ENCODE measurements around the gene HAPSTR1.

DNA sequence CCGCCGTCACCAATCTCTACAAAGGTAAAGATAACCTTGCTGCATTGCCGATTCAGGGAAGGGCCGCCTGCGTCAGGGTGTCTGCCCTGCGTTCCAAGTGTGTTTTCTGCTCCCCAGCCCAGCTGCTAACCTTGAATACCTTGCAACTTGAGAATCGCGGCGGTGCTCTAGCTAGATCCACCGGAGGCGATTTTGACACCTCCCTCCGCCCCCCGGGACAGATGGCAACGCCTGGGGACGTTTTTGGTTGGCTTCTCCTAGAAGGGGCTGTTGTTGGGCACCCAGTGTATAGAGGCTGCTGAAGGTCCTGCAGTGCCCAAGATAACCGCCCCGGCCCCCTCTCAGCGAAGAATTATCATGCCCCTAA lies 1.5 kb downstream of the HAPSTR1 start:
- TF ChIP-seq, protein P1, sequence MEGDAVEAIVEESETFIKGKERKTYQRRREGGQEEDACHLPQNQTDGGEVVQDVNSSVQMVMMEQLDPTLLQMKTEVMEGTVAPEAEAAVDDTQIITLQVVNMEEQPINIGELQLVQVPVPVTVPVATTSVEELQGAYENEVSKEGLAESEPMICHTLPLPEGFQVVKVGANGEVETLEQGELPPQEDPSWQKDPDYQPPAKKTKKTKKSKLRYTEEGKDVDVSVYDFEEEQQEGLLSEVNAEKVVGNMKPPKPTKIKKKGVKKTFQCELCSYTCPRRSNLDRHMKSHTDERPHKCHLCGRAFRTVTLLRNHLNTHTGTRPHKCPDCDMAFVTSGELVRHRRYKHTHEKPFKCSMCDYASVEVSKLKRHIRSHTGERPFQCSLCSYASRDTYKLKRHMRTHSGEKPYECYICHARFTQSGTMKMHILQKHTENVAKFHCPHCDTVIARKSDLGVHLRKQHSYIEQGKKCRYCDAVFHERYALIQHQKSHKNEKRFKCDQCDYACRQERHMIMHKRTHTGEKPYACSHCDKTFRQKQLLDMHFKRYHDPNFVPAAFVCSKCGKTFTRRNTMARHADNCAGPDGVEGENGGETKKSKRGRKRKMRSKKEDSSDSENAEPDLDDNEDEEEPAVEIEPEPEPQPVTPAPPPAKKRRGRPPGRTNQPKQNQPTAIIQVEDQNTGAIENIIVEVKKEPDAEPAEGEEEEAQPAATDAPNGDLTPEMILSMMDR (IDR thresholded peaks at IDR 0.05) = no peak
- no peak for TF ChIP-seq POLR2A (IDR thresholded peaks at IDR 0.05)

Data from right lobe of liver (tissue), 4 donors.